ENCODE data around the gene OSCAR. TPM values are rescaled to one million over a fixed set of nuclear protein-coding genes. Genes with fewer than 3 reads are reported as not detected.

Gene OSCAR
- total RNA-seq, 1 experiment from 2014 or later, result not detected

DNA sequence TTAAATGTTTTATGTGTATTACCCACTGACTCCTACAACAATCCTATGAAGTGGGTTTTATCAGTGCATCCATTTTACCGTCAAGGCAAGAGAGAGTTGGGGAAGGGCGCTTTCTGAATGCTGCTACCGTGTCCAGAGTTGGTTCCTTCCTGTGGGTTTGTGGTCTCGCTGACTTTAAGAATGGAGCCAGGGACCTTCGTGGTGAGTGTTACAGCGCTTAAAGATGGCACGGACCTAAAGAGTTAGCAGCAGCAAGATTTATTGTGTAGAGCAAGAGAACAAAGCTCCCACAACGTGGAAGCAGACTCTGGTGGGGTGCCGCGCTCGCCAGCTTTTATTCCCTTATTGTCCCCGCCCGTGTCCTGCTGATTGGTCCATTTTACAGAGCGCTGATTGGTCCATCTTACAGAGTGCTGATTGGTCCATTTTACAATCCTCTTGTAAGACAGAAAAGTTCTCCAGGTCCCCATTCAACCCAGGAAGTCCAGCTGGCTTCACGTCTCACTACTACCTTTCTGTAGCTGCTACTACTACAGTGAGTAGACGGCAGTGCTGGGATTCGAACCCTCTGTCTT, 6.1 kb downstream of the OSCAR start:
- no peak for DNase-seq (ENCODE audit: low read depth)

DNA sequence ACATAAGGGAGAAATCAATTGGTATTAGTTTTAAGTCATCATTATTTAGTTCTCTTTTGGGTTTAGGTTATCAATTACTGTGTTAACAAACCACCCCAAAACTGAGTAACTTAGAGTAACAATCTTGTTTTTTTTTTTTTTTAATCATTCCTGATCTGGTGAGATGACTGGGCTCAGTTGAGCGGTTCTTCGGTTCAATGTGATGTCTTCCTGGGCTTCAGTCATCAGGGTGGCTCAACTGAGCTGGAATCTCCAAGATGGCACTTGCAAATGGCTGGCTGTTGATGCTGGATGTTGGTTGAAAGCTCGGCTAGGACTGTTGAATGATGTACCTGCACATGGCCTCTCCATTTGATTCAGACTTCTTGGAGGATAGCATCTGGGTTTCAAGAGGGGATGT, 16.2 kb downstream of the OSCAR start:
- no peak for DNase-seq (ENCODE audit: low read depth)

DNA sequence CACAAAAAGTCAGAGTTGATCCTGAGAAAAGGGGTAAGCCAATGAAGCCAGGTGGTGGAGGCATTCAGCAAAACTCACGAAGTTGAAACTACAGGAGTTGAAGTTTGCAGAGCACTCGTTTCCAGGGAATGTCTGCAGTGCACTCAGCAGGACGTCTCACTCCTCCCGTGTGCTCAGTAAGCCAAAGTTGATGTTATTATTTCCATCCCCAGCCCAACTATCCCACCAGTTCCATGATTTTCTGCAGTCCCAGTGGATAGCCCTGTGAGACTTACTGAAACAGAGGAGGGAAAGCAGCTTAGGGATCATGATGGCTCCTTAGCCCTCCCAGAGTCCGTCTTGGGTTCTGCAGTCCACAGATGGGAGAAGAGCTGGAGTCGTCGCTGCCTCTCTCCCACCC, 19.6 kb downstream of the OSCAR start, which contains the start of gene TARM1:
TSS of gene TARM1 (minus strand) at position 334 of the 400 bp plus-strand sequence. CDS start at position 309, 25 bp downstream.
- no peak for DNase-seq (ENCODE audit: low read depth)

DNA sequence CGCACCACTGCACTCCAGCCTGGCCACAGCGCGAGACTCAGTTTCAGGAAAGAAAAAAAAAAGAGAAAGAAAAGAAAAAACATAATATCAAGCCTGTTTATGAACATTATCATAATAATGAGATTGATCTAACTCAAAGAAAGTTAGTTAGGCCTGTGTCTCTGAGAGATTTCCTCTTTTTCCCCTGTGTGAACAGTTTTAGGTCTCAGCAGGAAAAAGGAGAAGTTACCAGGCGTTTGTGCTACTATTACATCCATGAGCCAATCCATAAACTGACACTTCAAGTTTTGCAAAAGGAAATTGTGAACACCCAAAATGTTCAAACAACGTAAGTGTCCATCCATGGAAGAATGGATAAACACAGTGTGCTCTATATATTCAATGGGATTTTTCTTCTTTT, 23.3 kb downstream of the OSCAR start:
- DNase-seq (ENCODE audit: low read depth), result no peak

DNA sequence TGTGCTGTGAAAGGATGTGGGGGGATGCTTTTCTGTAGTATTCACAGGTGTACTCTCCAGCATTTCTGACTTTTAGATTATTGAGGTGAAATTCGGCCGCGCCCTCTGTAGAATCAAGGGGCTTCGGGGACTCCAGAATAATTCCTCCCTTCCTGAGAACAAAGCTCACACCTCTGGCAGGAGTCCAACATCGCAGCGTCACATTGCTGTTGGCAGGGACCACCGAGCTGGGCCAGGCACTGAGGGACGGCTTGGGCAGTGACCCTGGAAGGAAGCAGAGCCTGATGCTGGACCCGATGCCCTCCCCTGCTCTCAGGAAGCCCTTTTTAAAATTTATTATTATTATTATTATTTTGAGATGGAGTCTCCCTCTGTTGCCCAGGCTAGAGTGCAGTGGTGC, 25.8 kb downstream of the OSCAR start:
- no peak for DNase-seq (ENCODE audit: low read depth)

DNA sequence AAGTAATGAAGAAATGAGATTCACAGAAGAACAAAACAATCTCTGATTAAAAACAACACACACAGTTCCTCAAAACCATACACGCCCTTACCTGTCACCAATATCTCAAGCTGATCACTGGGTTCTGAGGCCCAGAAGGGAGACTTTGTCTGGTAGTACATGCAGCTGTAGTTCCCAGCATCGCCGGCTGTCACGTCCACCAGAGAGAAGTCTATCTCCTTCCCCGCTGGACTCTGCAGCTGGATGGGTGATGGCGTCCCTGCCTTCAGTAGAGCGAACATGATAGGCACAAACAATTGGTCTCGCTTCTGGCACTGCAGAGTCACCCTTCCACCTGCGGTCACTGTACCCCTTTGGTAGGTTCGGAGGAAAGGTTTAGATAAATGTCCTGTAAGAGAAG, 26.8 kb downstream of the OSCAR start:
- DNase-seq (ENCODE audit: low read depth), result no peak

DNA sequence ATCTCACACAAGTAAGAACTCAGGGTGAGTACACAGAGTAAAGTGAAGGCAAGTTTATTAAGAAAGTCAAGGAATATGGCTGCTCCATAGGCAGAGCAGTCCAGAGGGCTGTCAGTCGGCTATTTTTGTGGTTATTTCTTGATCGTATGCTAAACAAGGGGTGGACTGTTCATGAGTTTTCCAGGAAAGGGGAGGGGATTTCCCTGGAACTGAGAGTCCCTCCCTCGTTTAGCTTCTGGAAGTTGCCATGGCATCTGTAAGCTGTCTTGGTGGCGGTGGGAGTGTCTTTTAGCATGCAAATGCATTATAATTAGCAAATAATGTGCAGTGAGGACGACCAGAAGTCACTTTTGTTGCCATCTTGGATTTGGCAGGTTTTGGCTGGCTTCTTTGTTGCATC, 31.1 kb downstream of the OSCAR start:
- DNase-seq (ENCODE audit: low read depth), result no peak

DNA sequence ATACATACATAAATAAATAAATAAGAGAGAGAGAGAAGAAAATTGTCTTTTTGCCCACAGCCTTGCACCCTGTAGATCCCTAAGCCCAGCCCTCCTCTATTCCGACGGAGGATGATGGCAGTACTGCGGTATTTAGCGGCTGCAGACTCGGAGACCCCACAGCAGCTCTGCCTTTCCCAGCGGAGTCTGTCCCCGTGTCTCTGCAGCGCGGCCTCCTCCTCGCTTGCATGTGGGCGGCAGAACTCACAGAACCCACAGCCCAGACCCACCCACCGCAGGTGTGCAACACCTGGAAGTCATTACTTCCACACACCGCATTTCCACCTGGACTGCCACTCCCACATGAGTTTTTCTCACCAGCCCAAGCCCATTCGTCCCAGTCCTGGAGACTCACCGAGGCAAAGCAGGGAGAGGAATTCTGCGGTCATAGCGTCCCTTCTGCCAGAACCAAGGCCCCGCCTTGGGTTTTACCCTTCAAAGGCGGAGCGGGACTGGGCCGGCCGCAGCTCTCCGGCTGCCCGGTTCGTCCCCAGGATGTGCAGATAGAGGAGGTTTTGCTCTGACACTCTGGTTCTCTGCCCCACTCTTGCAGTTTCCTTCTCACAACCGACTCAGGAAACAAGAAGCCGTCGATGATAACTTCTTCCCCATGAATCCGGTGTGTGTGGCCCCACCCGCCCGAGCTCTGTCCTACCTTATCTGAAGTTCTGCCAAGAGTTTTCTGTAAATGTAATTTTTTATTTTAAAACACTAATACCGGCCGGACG, 37.1 kb downstream of the OSCAR start, which contains the start of gene VSTM1:
TSS of gene VSTM1 (minus strand) at position 548 of the 767 bp plus-strand sequence. CDS start at position 428, 120 bp downstream.
- no peak for DNase-seq (ENCODE audit: low read depth)

DNA sequence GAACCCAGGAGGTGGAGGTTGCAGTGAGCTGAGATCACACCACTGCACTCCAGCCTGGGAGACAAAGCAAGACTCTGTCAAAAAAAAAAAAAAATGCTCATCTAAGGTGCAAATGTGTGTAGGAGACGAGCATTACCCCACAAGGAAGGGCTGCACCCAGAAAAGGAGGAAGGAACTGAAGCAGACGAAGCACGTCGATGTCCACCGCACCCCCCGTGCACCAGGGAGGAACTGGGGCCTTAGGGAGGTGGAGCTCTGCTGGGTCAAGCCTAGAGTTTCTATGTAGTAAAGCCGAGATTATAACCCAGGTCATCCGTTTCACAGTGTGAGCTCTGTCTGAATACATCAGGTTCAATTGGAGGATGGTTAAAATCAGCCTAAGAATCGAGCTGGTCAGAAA, 38.0 kb downstream of the OSCAR start:
- no peak for DNase-seq (ENCODE audit: low read depth)

DNA sequence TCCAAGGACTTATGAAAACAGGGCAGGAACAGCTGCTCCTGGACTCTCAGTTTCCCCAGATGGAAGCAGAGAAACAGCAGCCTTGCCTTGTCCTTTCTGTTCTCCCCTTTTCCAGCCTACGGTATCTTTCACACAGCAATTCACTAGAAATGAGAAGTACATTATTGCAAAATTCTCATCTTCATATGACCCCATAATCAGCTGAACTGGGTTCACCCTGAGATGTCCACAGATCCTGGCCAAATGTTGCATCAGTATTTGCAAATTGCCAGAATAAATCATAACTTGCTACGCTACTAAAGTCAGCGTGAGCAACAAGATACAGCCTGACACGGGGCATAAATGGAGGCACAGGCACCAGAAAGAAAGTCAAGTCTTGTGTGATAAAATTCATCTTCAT, 53.0 kb downstream of the OSCAR start:
- no peak for DNase-seq (ENCODE audit: low read depth)

DNA sequence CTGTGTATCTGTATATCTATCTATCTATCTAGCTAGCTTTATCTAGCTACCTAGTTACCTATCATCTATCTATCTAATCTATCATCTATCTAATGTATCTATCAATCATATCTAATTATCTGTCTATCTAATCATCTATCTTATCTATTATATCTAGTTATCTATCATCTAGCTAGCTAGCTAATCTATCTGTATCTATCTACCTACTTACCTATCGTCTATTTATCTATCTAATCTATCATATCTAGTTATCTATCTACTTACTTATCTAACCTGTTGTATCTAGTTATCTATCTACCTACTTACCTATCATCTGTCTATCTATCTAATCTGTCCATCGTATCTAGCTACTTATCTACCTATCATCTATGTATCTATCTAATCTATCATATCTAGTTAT, 54.8 kb downstream of the OSCAR start:
- DNase-seq (ENCODE audit: low read depth), result no peak

Other genes with a start within 250 kb of the OSCAR start
- gene MYADM, start 232.9 kb downstream of the OSCAR start, total RNA-seq (2014; rRNA removed; shearing (Covaris generic)), result 26.6 and 41.1 TPM in 2 replicates
- gene PRKCG, start 218.6 kb downstream of the OSCAR start, total RNA-seq (2014; rRNA removed; shearing (Covaris generic)), result not detected in 2 replicates
- gene CACNG7, start 191.5 kb downstream of the OSCAR start, total RNA-seq (2014; rRNA removed; shearing (Covaris generic)), result not detected in 2 replicates
- 0.15 TPM in 1 of 2 replicates, not detected in the other for gene CACNG8, start 137.9 kb downstream of the OSCAR start, total RNA-seq (2014; rRNA removed; shearing (Covaris generic))
- 0.07 and 0.12 TPM in 2 replicates for gene CACNG6, start 109.2 kb downstream of the OSCAR start, total RNA-seq (2014; rRNA removed; shearing (Covaris generic))
- not detected in 2 replicates for gene VSTM1, start 36.9 kb downstream of the OSCAR start, total RNA-seq (2014; rRNA removed; shearing (Covaris generic))
- not detected in 2 replicates for gene TARM1, start 19.4 kb downstream of the OSCAR start, total RNA-seq (2014; rRNA removed; shearing (Covaris generic))
- 38.5 and 51.0 TPM in 2 replicates for gene NDUFA3, start 2.1 kb upstream of the OSCAR start, total RNA-seq (2014; rRNA removed; shearing (Covaris generic))
- 14.7 and 23.5 TPM in 2 replicates for gene TFPT, start 14.9 kb upstream of the OSCAR start, total RNA-seq (2014; rRNA removed; shearing (Covaris generic))
- 68.7 and 90.2 TPM in 2 replicates for gene PRPF31, start 15.0 kb upstream of the OSCAR start, total RNA-seq (2014; rRNA removed; shearing (Covaris generic))
- gene CNOT3, start 37.0 kb upstream of the OSCAR start, total RNA-seq (2014; rRNA removed; shearing (Covaris generic)), result 11.9 and 18.4 TPM in 2 replicates
- gene LENG1, start 58.9 kb upstream of the OSCAR start, total RNA-seq (2014; rRNA removed; shearing (Covaris generic)), result 9.1 and 15.1 TPM in 2 replicates
- gene TMC4, start 72.4 kb upstream of the OSCAR start, total RNA-seq (2014; rRNA removed; shearing (Covaris generic)), result 0.39 TPM in 1 of 2 replicates, not detected in the other
- 310 and 461 TPM in 2 replicates for gene MBOAT7, start 88.8 kb upstream of the OSCAR start, total RNA-seq (2014; rRNA removed; shearing (Covaris generic))
- 116 and 173 TPM in 2 replicates for gene TSEN34, start 90.5 kb upstream of the OSCAR start, total RNA-seq (2014; rRNA removed; shearing (Covaris generic))
- gene RPS9, start 100.1 kb upstream of the OSCAR start, total RNA-seq (2014; rRNA removed; shearing (Covaris generic)), result 780 and 923 TPM in 2 replicates
- not detected in 2 replicates for gene LILRB3, start 122.2 kb upstream of the OSCAR start, total RNA-seq (2014; rRNA removed; shearing (Covaris generic))
- not detected in 2 replicates for gene LILRA6, start 142.0 kb upstream of the OSCAR start, total RNA-seq (2014; rRNA removed; shearing (Covaris generic))
- not detected in 2 replicates for gene LILRB5, start 156.5 kb upstream of the OSCAR start, total RNA-seq (2014; rRNA removed; shearing (Covaris generic))
- not detected in 2 replicates for gene LILRB2, start 180.3 kb upstream of the OSCAR start, total RNA-seq (2014; rRNA removed; shearing (Covaris generic))
- gene LILRA5, start 212.4 kb upstream of the OSCAR start, total RNA-seq (2014; rRNA removed; shearing (Covaris generic)), result not detected in 2 replicates
- gene LILRA4, start 238.4 kb upstream of the OSCAR start, total RNA-seq (2014; rRNA removed; shearing (Covaris generic)), result not detected in 2 replicates